ENCODE results near the gene GABBR2. TPM values are rescaled to one million over a fixed set of nuclear protein-coding genes. Genes with fewer than 3 reads are reported as not detected.

Gene GABBR2
- total RNA-seq, 1 experiment from 2014 or later = not detected

DNA sequence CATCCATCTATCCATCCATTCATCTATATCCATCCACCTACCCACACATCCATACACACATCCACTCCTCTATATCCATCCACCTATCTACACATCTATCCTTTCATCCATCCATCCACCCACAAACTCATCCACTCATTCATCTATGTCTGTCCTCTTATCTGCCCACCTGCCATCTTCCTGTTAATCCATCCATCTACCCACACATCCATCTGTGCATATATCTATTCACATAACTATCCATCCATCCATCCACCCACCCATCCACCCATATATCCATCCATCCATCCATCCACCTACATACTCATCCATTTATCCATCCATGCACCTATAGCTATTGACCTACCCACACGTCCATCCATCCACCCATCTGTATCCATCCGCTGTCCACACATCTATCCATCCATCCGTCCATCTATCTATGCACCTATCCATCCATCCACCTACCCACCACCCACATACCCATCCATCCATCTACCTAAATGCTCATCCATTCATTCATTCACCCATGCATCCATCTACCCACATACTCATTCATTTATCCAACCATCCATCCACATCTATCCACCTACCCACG is 271.2 kb downstream of the GABBR2 start:
- H3K9me3 ChIP-seq (ENCODE audit: low read depth, low read length, poor library complexity, severe bottlenecking) = no peaks in the 10 kb centered on the region
- ChIA-PET POLR2A (ENCODE audit: low non-redundant PET) (no interaction called here), CTCF (no interaction called here)
- no peak overlapping the region for H3K27ac ChIP-seq (ENCODE audit: low read depth, low read length, poor library complexity, severe bottlenecking)
- no peak for TF ChIP-seq EZH2 (IDR thresholded peaks at IDR 0.05; ENCODE audit: borderline replicate concordance, low read depth, low read length, poor library complexity, severe bottlenecking)
- TF ChIP-seq, protein P1, sequence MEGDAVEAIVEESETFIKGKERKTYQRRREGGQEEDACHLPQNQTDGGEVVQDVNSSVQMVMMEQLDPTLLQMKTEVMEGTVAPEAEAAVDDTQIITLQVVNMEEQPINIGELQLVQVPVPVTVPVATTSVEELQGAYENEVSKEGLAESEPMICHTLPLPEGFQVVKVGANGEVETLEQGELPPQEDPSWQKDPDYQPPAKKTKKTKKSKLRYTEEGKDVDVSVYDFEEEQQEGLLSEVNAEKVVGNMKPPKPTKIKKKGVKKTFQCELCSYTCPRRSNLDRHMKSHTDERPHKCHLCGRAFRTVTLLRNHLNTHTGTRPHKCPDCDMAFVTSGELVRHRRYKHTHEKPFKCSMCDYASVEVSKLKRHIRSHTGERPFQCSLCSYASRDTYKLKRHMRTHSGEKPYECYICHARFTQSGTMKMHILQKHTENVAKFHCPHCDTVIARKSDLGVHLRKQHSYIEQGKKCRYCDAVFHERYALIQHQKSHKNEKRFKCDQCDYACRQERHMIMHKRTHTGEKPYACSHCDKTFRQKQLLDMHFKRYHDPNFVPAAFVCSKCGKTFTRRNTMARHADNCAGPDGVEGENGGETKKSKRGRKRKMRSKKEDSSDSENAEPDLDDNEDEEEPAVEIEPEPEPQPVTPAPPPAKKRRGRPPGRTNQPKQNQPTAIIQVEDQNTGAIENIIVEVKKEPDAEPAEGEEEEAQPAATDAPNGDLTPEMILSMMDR (conservative IDR thresholded peaks at IDR 0.05; ENCODE audit: low read depth, low read length) = no peak
- no peaks in the 10 kb centered on the region for H3K36me3 ChIP-seq (ENCODE audit: insufficient read depth, low read length, poor library complexity, severe bottlenecking)
- H3K27me3 ChIP-seq (replicated peaks; ENCODE audit: insufficient read depth, low read depth, low read length, poor library complexity) = peaks cover 13% of the 10 kb centered on the region
- H3K4me3 ChIP-seq (ENCODE audit: low read depth, low read length, poor library complexity, severe bottlenecking) = no peak overlapping the region
- DNase-seq (ENCODE audit: low spot score) = no peak
- intact Hi-C loops (cut with micrococcal nuclease; ENCODE audit: unreplicated experiment) = no loop called here
- BruUV-seq (replicated peaks) = no TSS peak
- no peaks in the 10 kb centered on the region for H3K4me1 ChIP-seq (ENCODE audit: insufficient read depth, low read length, poor library complexity, severe bottlenecking)

DNA sequence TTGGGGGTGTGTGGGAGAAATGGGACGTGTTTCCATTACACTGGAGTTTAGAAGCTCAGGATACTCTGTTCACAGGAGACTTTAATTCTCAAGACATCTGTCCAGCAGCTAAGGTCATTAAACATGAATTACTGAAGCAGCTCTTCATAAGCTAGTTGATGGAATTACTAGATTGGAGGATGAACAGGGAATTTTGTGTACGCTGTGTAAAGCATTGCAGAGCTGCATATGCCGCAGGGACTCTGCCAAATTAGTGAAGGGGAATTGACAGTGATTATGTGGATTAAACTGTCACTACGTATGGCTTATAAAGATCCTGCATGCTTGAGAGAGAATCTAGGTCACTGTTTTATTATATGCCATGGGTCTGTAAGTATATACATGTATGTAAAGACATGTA is 275.8 kb downstream of the GABBR2 start:
- Histone ChIP-seq H3K4me1 (ENCODE audit: insufficient read depth, low read length, poor library complexity, severe bottlenecking) (no peaks in the 10 kb centered on the region), H3K27ac (ENCODE audit: low read depth, low read length, poor library complexity, severe bottlenecking) (no peak overlapping the region), H3K4me3 (ENCODE audit: low read depth, low read length, poor library complexity, severe bottlenecking) (no peak overlapping the region), H3K9me3 (ENCODE audit: low read depth, low read length, poor library complexity, severe bottlenecking) (no peaks in the 10 kb centered on the region), H3K36me3 (ENCODE audit: insufficient read depth, low read length, poor library complexity, severe bottlenecking) (no peaks in the 10 kb centered on the region), H3K27me3 (replicated peaks; ENCODE audit: insufficient read depth, low read depth, low read length, poor library complexity) (no peaks in the 10 kb centered on the region)
- intact Hi-C loops (cut with micrococcal nuclease; ENCODE audit: unreplicated experiment) = no loop called here
- POLR2A ChIA-PET (ENCODE audit: low non-redundant PET) = no interaction called here
- no TSS peak for BruUV-seq (replicated peaks)
- CTCF ChIA-PET = no interaction called here
- TF ChIP-seq, protein P1 (conservative IDR thresholded peaks at IDR 0.05; ENCODE audit: low read depth, low read length) = no peak
- no peak for TF ChIP-seq EZH2 (IDR thresholded peaks at IDR 0.05; ENCODE audit: borderline replicate concordance, low read depth, low read length, poor library complexity, severe bottlenecking)
- no peak for DNase-seq (ENCODE audit: low spot score)

DNA sequence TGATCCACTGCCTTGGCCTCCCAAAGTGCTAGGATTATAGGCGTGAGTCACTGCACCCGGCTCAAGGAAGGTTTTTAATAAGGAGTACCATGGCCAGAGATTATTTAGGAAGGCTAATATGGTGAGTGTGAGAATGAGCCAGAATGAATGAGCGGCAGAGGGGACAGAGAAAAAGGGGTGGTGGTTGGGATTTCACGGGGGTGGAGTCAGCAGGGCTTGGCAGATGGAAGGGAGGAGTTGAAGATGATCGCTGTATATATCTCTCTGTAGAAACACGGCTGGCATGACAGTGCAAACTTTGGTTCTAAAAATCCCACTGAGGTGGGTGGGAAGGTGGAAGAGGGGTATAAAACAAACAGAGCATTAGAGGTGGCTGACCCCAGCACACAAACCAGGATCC is 276.6 kb downstream of the GABBR2 start:
- ChIA-PET CTCF (no interaction called here), POLR2A (ENCODE audit: low non-redundant PET) (no interaction called here)
- Histone ChIP-seq H3K27me3 (replicated peaks; ENCODE audit: insufficient read depth, low read depth, low read length, poor library complexity) (no peaks in the 10 kb centered on the region), H3K27ac (ENCODE audit: low read depth, low read length, poor library complexity, severe bottlenecking) (no peak overlapping the region), H3K4me3 (ENCODE audit: low read depth, low read length, poor library complexity, severe bottlenecking) (no peak overlapping the region), H3K9me3 (ENCODE audit: low read depth, low read length, poor library complexity, severe bottlenecking) (no peaks in the 10 kb centered on the region), H3K36me3 (ENCODE audit: insufficient read depth, low read length, poor library complexity, severe bottlenecking) (no peaks in the 10 kb centered on the region), H3K4me1 (ENCODE audit: insufficient read depth, low read length, poor library complexity, severe bottlenecking) (no peaks in the 10 kb centered on the region)
- TF ChIP-seq, protein P1 (conservative IDR thresholded peaks at IDR 0.05; ENCODE audit: low read depth, low read length) = no peak
- TF ChIP-seq EZH2 (IDR thresholded peaks at IDR 0.05; ENCODE audit: borderline replicate concordance, low read depth, low read length, poor library complexity, severe bottlenecking) = no peak
- no TSS peak for BruUV-seq (replicated peaks)
- no peak for DNase-seq (ENCODE audit: low spot score)
- intact Hi-C loops (cut with micrococcal nuclease; ENCODE audit: unreplicated experiment) = no loop called here

All from A673 (cell line).